ENCODE data around the gene ACP4. TPM values are rescaled to one million over a fixed set of nuclear protein-coding genes. Genes with fewer than 3 reads are reported as not detected.

ACP4 gene
- total RNA-seq, 1 donor from 2014 or later = not detected

DNA sequence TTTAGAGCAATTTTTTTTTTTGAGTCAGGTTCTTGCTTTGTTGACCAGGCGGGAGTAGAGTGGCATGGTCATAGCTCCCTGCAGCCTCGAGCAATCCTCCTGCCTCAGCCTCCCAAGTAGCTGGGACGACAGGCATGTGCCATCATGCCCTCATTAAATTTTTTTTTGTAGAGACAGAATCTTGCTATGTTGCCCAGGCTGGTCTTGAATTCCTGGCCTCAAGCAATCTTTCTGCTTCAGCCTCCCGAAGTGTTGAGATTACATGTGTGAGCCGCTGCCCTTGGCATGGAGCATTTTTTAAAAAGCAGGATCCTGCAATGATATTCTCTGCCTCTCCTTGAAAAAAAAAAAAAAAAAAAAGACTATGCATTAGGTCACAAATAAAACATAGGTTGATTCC is 14.1 kb upstream of the ACP4 start:
- Histone ChIP-seq H3K27ac (no peak overlapping the region), H3K4me3 (no peak overlapping the region), H3K9me3 (no peaks in the 10 kb centered on the region), H3K36me3 (no peaks in the 10 kb centered on the region), H3K27me3 (peaks cover 7% of the 10 kb centered on the region), H3K4me1 (no peaks in the 10 kb centered on the region)
- no peak for DNase-seq (ENCODE audit: low spot score in 2 of 2)
- TF ChIP-seq CTCF (IDR thresholded peaks at IDR 0.05) = no peak
- intact Hi-C loops (cut with DNase I) = no loop called here

GRCh38 chr19:50777261-50777660 is 13.0 kb upstream of the ACP4 start:
- intact Hi-C loops (cut with DNase I) = no loop called here
- Histone ChIP-seq H3K9me3 (no peaks in the 10 kb centered on the region), H3K4me3 (no peak overlapping the region), H3K4me1 (no peaks in the 10 kb centered on the region), H3K27me3 (peaks cover 7% of the 10 kb centered on the region), H3K27ac (no peak overlapping the region), H3K36me3 (no peaks in the 10 kb centered on the region)
- TF ChIP-seq CTCF (IDR thresholded peaks at IDR 0.05) = no peak
- no peak for DNase-seq (ENCODE audit: low spot score in 2 of 2)

DNA sequence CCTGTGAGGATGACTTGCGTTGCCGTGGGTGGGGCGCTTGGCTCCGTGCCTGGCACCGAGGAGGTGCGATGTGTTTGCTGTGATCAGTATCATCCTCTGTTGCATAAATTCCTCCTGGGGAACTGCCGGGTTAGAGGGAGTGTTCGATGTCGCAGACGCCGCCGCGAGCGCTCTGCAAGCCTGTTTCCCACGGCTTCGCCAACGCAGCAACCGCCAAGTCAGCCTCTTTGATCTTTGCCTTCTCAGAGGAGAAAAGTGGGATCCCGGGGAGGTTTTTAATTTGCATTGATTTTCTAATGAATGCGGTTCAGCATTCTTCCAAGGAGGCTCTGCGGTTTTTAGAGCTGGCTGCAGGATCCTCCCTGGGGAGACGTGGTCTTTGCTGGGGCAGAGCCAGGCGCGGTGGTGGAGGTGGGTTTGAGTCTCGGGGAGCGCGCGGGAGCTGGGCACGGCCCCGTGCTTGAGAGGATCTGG is 12.3 kb upstream of the ACP4 start:
- H3K27ac ChIP-seq = no peak overlapping the region
- H3K36me3 ChIP-seq = no peaks in the 10 kb centered on the region
- no peak for TF ChIP-seq CTCF (IDR thresholded peaks at IDR 0.05)
- intact Hi-C loops (cut with DNase I) = no loop called here
- no peaks in the 10 kb centered on the region for H3K4me1 ChIP-seq
- no peak overlapping the region for H3K4me3 ChIP-seq
- no peak for DNase-seq (ENCODE audit: low spot score in 2 of 2)
- H3K27me3 ChIP-seq = peaks cover 7% of the 10 kb centered on the region
- H3K9me3 ChIP-seq = no peaks in the 10 kb centered on the region

- no peaks in the 10 kb centered on the region for H3K36me3 ChIP-seq
- H3K27me3 ChIP-seq = peaks cover 7% of the 10 kb centered on the region
- no peaks in the 10 kb centered on the region for H3K9me3 ChIP-seq
- no peak overlapping the region for H3K4me3 ChIP-seq
- intact Hi-C loops (cut with DNase I) = no loop called here
- TF ChIP-seq CTCF (IDR thresholded peaks at IDR 0.05) = no peak
- no peak overlapping the region for H3K27ac ChIP-seq
- no peak for DNase-seq (ENCODE audit: low spot score in 2 of 2)
- H3K4me1 ChIP-seq = no peaks in the 10 kb centered on the region
Measured at GRCh38 chr19:50778906-50779430, 11.2 kb upstream of the ACP4 start.

DNA sequence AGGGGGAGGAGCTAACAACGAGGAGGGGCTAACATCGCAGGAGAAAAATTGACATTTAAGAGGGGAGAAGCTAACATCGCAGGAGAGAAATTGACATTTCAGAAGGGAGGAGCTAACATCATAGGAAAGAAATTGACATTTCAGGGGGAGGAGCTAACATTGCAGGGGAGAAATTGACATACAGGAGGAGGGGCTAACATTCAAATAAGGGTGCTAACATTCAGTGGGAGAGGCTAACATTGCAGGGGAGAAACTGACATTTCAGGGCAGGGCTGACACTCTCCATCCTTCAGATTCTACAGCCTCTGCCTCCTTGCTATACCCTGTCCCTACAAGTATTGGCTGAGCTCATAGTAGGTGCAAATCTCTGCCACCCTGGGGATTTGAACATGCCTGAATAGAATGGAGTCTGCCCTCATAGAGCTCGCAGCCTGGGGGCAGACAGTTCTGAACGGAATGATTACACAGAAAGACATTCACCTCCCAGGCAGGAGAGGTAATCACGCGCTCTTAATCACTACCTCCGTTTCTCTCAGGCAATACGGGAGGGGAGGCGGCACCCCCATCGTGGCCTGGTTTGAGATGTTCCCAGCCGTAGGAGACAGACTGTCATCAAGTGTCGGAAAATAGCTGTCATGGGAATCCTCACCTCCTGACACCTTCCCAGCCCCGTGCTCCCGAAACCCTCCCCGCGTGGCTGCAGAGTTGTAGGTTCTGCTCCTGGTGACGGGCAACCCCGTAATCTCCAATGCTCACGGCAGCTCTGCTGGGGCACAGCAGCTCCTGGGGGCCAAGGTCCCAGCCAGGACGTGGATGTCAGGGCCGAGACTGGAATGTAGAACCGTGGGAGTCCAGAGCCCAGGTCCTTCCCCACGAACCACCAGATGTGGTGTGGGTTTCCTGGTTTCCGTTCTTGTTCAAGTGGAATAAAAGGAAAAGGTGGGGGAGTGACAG is 10.4 kb upstream of the ACP4 start:
- H3K27ac ChIP-seq = no peak overlapping the region
- H3K36me3 ChIP-seq = no peaks in the 10 kb centered on the region
- no peaks in the 10 kb centered on the region for H3K4me1 ChIP-seq
- no peak for TF ChIP-seq CTCF (IDR thresholded peaks at IDR 0.05)
- no peaks in the 10 kb centered on the region for H3K9me3 ChIP-seq
- DNase-seq (ENCODE audit: low spot score in 2 of 2) = no peak
- intact Hi-C loops (cut with DNase I) = no loop called here
- H3K27me3 ChIP-seq = peaks cover 7% of the 10 kb centered on the region
- H3K4me3 ChIP-seq = no peak overlapping the region

All from ascending aorta (tissue), 2 donors.